Fibroblast of upper back skin (primary cell): ENCODE results near the gene NTSR2.

Source experiments
- DNase-seq: peaks from one replicate; pipeline ENCODE4 v3.0.0-alpha.2; 2013

NTSR2 gene

GRCh38 chr2:11656671-11657101 lies 13.3 kb downstream of the NTSR2 start:
- DNase-seq = no peak

- no peak for DNase-seq
These were observed 13.7 kb downstream of the NTSR2 start for GRCh38 chr2:11656252-11656651.

DNA sequence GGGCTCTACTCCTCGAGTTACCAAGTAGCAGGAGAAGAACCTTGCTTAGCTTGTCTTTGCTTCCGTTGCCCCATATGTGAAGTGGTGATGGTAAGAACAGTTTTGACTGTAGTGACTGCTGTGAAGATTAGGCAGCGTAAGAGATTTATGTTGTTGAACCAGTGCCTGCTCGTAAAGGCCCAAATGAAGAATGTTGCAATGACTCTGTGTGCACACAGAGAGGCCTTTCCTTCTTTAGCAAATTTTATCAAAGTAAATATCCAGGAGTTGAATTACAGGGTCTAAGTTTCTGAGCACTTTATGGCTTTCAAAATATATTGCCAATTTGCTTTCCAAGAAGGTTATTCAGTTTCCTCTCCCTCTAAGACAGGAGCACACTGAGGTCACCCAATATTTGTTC lies 14.5 kb downstream of the NTSR2 start:
- DNase-seq = no peak

DNA sequence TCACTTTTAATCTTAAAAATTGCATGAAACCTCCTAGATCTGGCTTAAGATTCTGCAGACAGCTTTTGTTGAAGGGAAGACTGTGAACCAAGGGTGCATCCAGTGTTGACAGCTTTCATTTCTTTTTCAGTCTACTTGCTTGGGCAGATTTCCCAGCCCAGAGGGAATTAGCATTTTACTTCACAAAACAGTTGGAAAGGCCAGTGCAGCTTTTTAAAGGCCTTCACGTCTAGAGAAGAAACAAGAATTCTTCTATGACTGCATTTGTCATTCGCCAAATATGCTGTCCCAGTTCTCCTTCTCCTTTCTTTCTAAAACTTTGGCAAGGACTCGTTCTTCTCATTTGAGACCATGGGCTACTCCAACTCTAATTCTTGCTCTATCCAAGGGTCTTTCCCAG lies 17.4 kb downstream of the NTSR2 start:
- no peak for DNase-seq

GRCh38 chr2:11651856-11652548 lies 18.0 kb downstream of the NTSR2 start:
- DNase-seq = no peak

GRCh38 chr2:11649093-11649492 lies 20.9 kb downstream of the NTSR2 start:
- no peak for DNase-seq

- DNase-seq = no peak
These were observed 22.0 kb downstream of the NTSR2 start for GRCh38 chr2:11647834-11648600.

- DNase-seq = no peak
These were observed 23.5 kb downstream of the NTSR2 start for GRCh38 chr2:11646530-11646929.

- no peak for DNase-seq
These were observed 25.7 kb downstream of the NTSR2 start for GRCh38 chr2:11644293-11644692.

- no peak for DNase-seq
These were observed 27.0 kb downstream of the NTSR2 start for GRCh38 chr2:11642972-11643371.

DNA sequence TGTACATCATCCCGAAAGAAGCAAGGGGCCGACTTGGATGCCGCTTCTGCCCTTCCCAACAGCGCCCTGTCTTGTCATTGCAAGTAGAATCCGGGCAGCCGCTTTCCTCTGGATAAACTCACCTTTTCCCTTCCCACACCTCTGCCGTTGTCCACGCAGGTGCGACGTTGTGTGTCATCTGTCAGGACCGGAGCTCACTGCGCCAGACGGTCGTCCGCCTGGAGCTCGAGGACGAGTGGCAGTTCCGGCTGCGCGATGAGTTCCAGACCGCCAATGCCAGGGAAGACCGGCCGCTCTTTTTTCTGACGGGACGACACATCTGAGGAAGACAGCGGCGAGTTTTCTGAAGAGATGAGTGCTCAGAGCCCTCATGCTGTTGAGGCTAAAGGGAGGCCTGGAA lies 29.9 kb downstream of the NTSR2 start:
- DNase-seq = no peak

- no peak for DNase-seq
These were observed 30.5 kb downstream of the NTSR2 start for GRCh38 chr2:11639503-11639902.

- DNase-seq = no peak
These were observed 32.4 kb downstream of the NTSR2 start for GRCh38 chr2:11637546-11637945.

GRCh38 chr2:11636593-11637295 lies 33.3 kb downstream of the NTSR2 start:
- no peak for DNase-seq

DNA sequence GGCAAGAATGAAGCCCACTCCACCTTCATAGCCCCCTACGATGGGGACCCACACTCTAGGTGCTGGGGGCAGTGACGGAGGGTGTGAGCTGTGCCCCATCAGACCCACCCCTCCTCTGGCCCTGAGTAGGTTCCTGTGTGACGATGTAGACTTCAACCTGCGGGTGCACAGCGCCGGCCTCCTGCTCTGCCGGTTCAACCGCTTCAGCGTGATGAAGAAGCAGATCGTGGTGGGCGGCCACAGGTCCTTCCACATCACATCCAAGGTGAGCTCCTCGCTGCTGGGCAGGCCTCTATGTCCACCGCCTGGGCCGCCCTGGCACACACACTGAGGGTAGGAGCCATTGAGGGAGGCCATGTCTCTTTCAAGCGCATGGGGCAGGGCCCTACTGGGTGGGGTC lies 34.9 kb downstream of the NTSR2 start:
- DNase-seq = no peak

DNA sequence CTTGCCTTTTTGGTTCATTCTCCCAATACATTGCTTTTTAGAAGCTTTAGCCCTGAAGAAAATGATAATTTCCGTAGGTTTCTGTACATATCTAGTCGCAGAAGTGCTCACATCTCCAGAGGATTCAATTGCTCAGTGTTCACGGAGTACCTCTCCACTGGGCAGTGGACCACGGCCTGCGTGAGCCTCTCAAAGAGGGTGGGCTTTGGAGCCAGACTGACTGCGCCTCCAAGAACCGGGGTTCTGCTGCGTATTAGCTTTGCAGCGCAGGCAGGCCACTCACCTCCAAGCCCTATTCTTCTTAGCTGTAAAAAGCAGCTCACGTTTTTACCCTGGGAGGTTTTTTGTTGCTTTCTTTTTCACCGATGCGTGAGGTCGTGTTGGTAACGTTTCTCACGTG lies 35.4 kb downstream of the NTSR2 start:
- DNase-seq = no peak

DNA sequence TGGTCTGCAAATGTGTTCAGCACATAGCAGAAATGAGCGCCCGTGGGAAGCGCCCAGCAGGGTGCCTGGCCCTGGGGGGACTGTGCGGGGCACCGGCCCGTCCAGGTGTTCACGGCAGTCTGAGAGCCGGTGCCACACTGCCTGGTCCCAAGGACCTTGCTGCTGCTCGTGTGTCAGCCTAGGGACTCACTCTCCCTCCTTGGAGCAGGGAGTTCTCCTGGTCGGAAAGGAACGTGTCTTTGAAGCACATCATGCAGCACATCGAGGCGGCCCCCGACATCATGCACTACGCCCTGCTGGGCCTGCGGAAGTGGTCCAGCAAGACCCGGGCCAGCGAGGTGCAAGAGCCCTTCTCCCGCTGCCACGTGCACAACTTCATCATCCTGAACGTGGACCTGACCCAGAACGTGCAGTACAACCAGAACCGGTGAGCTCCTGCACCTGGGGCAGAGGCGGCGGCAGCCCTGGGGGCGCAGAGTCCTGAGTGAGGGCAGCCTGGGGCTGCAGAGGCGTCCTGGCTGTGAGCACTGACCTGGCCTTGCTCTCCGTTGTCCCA lies 36.0 kb downstream of the NTSR2 start:
- no peak for DNase-seq

- no peak for DNase-seq
These were observed 38.5 kb downstream of the NTSR2 start for GRCh38 chr2:11631462-11631861.

DNA sequence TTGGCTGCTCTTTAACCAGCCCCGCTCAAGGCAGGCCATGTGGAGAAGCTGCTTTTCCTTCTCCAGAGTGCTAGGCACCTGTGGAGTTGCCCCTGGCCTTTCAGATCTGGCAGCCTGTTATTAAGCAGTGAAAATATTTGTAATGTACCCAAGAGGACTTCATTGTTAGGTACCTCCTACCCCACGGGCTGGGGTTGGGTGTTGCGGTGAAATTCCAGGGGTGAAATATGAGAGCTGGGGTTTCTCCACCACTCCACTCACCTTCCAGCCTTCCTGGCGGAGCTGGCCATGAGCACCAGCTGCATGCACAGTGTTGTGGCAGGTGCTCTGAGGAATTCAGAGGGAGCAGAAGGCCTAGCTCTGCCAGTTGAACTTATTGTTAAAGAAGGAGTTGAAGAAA lies 39.1 kb downstream of the NTSR2 start:
- no peak for DNase-seq

DNA sequence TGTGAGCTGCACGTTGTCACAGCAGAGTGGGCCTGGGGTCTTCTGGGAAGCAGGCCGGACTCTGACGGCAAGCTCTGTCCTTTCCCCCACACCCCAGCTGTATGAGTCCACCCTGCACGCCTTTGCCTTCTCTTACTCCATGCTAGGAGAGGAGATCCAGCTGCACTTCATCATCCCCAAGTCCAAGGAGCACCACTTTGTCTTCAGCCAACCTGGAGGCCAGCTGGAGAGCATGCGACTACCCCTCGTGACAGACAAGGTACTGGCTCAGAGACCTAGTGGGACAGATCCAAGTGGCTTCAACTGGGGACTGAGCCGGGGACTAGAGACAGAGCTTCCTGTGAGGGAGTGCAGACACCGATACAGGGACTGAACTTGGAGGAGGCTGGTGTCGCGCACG lies 40.1 kb downstream of the NTSR2 start:
- DNase-seq = no peak

GRCh38 chr2:11629215-11629614 lies 40.8 kb downstream of the NTSR2 start:
- no peak for DNase-seq

- DNase-seq = no peak
These were observed 41.3 kb downstream of the NTSR2 start for GRCh38 chr2:11628675-11629074.

DNA sequence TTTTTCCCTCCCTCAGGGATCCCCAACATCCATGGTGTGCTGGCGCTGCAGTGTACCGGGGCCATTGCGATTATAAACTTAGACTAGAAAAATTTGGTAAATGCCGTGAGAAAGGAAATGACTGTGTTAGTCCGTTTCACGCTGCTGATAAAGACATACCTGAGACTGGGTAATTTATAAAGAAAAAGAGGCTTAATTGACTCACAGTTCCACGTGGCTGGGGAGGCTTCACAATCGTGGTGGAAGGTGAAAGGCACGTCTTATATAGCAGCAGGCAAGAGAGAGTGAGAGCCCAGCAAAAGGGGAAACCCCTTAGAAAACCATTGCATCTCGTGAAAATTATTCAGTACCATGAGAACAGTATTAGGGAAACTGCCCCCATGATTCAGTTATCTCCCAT lies 44.3 kb downstream of the NTSR2 start:
- DNase-seq = no peak

GRCh38 chr2:11624893-11625292 lies 45.1 kb downstream of the NTSR2 start:
- DNase-seq = no peak
